Erythroblast (primary cell): Measurements from ENCODE around the gene NMT1.

ENCODE experiments used
- DNase-seq, 2 experiments: peaks; one replicate each; lab custom pipeline; 2025; lab: John Stamatoyannopoulos, UW
- GATA1 ChIP-seq: IDR thresholded peaks from 2 replicates; pipeline ENCODE4 v1.6.1; 2011; ENCODE audit warnings: low read depth, mild to moderate bottlenecking, control low read depth, low read length, moderate library complexity
- POLR2A ChIP-seq: IDR thresholded peaks from 2 replicates; pipeline ENCODE4 v1.6.1; 2011; ENCODE audit warnings: mild to moderate bottlenecking, low read length

The NMT1 gene

DNA sequence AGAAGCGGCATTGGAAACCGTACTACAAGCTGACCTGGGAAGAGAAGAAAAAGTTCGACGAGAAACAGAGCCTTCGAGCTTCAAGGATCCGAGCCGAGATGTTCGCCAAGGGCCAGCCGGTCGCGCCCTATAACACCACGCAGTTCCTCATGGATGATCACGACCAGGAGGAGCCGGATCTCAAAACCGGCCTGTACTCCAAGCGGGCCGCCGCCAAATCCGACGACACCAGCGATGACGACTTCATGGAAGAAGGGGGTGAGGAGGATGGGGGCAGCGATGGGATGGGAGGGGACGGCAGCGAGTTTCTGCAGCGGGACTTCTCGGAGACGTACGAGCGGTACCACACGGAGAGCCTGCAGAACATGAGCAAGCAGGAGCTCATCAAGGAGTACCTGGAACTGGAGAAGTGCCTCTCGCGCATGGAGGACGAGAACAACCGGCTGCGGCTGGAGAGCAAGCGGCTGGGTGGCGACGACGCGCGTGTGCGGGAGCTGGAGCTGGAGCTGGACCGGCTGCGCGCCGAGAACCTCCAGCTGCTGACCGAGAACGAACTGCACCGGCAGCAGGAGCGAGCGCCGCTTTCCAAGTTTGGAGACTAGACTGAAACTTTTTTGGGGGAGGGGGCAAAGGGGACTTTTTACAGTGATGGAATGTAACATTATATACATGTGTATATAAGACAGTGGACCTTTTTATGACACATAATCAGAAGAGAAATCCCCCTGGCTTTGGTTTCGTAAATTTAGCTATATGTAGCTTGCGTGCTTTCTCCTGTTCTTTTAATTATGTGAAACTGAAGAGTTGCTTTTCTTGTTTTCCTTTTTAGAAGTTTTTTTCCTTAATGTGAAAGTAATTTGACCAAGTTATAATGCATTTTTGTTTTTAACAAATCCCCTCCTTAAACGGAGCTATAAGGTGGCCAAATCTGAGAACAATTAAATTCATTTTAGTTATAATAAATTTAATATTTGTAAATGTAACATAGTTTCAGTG lies 88.8 kb downstream of the NMT1 start:
- peak; percentile 78 to 84 for DNase-seq
- TF ChIP-seq GATA1 (no peak), POLR2A (peak; percentile 41)

DNA sequence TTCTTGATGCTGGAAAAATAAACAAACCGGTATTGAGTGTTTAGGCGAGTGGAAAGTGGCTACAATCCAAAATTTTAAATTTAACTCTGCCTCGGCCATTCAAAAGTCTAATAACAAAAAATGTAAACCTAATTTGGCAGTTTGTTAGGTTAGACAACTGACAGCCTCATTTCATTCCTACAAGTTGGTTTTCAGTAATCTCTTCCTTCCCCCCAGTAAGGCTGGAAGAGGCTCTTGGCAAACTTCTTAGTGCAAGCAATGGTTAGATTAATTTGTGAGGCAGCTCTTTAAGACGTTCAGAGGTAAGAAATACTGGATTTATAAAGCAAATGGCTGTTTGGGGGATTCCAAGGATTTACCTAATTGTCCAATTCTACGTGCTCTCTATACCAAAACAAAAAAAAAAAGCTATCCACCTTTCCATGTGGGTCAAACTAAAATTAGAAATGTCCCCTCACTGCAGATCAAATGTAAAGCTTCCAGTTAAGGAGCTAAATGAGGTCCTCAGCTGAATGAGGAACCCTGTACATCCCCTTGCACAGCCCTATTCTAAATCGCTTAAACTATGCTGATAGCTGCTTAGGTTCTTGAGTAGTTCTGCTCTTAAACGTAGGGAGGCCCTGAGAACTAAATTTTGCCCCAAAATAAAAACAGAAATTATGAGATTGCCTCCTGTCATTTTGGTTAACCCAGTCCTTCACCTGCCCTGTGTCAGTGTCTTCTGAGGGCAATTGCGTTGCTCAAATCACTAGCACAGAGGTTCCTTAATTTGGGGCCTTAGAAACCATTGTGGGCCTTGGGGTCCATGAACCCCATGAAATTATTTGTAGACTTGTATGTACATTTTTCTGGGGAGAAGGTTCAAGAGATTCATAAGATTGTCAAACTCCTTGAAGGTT lies 90.0 kb downstream of the NMT1 start:
- no peak for TF ChIP-seq GATA1
- TF ChIP-seq POLR2A = peak; percentile 50
- DNase-seq = peak in 1 of 2 experiments; percentile 53

DNA sequence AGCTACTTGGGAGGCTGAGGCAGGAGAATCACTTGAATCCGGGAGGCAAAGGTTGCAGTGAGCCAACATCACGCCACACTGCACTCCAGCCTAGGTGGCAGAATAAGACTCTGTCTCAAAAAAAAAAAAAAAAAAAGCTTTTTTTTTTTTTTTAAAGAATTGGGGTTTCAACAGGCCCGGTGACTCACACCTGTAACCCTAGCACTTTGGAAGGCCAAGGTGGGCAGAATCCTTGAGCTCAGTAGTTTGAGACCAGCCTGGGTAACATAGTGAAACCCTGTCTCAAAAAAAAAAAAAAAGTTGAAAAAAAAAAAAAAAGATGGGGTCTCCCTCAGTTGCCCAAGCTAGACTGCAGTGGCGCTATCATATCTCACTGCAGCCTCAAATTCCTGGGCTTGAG lies 93.9 kb downstream of the NMT1 start:
- no peak for DNase-seq
- TF ChIP-seq GATA1 (no peak), POLR2A (no peak)

GRCh38 chr17:45155483-45155882 lies 94.4 kb downstream of the NMT1 start:
- no peak for DNase-seq
- TF ChIP-seq GATA1 (no peak), POLR2A (peak; percentile 12)

DNA sequence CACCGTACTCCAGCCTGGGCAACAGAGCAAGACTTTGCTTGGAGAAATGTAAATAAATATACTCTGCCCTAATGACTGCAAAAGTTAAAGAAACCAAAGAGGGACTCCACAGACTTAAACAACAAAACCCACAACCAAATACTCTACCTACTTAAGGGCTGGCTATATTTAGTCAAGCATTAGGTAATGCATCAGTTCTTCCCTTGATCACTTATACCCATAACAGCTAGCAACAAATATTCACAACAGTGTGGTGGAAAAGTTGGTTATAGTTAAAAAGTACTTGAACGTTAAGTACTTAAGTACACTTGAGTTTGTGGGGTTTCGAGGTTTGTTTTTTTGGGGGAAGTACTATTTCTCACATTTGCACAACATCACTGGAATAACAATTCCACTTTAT lies 95.1 kb downstream of the NMT1 start:
- no peak for TF ChIP-seq GATA1
- no peak for TF ChIP-seq POLR2A
- no peak for DNase-seq
